Stimulated activated CD4-positive, alpha-beta T cell treated with anti-CD3 and anti-CD28 coated beads, TNF-alpha, amount 100 ng/mL, for 48 hours (primary cell): Measurements from ENCODE around the gene GOT1.

Experiments used
- DNase-seq, 3 donors: peaks; one replicate each; pipeline ENCODE4 v3.0.0-alpha.2; 2020; ENCODE audit warnings: low read depth in 3 of 3

The GOT1 gene

GRCh38 chr10:99395750-99396445 lies 34.5 kb downstream of the GOT1 start:
- no peak for DNase-seq

DNA sequence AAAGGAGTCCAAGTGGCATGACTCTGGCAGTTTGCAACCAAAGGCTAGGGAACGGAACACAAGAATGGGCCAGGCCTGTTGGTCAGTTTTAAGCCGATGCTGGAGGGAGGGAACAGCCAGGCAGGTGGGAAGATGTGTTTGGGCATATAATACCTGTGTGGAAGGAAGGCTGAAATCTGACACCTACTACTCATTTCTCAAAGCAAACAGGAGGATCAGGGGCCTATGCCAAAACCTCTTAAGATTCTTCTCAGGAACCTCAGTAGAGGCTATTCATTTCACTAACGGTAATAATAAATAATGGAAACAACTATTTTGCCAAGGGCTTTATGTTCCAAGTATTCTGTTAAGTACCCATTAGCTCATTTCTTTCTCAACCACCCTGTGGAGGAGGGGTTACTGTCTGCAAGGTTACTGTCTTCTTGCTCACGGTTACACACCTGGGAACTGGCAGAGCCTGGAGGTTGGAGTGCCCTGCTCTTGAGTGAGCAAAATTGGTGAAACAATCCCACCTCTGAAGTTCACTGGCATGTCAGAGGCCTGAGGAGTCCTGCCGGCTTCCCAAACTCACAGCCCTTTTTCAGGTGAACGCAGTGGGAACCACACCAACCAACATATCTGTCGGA lies 35.5 kb downstream of the GOT1 start:
- no peak for DNase-seq

- no peak for DNase-seq
Measured at GRCh38 chr10:99394256-99394655, 36.2 kb downstream of the GOT1 start.

DNA sequence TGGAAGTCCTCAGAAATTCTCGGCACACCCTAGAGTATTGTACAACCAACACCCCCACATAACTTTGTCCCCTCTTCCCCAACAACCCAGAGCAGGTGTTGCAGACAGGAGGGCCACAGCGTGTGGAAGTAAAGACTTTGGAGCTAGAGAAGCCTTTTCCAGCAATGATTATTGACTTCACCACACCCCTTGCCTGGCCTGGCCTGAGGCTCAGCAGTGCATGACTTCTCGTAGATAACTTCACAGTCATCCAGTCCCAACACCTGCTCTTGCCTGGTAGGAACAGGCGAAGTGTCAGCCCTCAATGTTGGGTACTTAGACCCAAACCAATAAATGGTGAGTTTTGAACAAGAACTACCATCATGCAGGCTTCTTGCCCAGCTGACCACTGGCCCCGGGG lies 36.7 kb downstream of the GOT1 start:
- no peak for DNase-seq

- DNase-seq, result no peak
Measured at GRCh38 chr10:99393036-99393435, 37.4 kb downstream of the GOT1 start.

DNA sequence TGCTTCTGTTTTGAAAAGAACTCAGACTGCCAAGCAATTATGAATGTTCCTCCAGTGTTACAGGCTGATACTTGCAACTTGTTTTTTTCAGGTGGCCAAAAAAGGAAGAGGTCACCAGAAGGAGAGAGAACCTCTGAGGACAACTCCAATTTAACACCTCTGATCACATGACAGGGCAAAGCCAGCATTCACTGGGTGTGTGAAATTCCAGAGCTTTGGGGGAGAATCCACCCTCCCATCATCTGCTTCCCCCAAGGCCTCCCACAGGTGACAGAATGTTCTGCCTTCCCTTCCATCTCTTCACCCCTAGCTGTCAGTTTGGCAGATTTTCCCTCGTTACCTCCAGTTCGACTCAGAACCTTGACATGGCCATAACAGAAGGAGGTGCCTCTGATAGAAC lies 39.1 kb downstream of the GOT1 start:
- no peak for DNase-seq

DNA sequence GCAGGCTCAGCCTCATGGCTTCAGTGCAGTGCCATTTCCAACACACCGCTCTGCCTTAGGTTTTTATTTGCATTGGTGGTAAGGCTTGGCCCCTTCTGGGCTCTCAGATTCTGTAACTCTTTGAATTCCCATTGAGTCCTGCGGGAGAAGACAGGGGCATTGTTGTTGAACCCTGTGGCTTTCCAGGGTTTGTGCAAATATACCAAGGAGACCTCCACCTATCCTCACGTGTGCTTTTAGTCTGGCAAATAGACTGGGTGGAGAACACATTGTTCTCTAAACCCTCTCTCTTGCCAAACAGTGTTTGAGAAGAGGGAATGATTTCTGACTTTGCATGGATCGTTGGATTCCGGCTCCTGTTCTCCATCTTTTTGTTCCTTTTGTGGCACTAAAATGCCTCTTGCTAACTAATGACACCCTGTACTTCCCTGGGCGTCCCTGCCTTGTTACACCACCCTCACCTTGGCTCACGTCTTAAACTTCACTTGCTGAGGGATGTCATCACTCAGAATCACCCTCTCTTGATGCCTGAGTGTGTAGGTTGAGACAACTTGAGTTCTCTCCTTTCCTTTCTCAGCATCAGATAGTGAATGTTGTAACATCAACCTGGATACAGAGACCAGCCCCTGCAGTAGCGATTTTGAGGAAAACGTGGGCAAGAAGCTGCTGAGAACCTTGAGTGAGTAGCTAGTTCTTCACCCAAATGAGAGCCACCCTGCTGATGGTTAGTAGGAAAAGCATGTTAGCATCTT lies 40.5 kb downstream of the GOT1 start:
- no peak for DNase-seq

- no peak for DNase-seq
Measured at GRCh38 chr10:99387541-99387940, 42.9 kb downstream of the GOT1 start.

- DNase-seq, result no peak
Measured at GRCh38 chr10:99387071-99387470, 43.4 kb downstream of the GOT1 start.

GRCh38 chr10:99382176-99382575 lies 48.2 kb downstream of the GOT1 start:
- DNase-seq, result no peak

DNA sequence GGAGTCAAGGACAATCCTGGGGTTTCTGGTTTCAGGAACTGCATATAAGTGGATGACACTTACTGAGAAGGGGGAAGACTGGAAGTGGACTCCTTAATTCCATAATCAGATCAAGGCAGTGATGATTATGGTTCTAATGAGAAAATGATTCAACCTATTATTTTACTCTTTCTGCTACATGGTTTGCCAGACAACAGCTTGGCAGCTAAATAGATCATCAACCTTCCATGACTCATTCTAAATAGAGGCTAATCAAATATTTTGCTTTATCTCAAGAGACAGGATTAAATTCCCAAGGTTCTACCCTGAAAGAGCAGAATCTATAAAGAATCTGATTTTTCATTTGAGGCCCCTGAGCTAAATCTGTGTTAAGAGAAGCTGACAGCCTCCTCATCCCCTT lies 55.0 kb downstream of the GOT1 start:
- DNase-seq, result no peak

DNA sequence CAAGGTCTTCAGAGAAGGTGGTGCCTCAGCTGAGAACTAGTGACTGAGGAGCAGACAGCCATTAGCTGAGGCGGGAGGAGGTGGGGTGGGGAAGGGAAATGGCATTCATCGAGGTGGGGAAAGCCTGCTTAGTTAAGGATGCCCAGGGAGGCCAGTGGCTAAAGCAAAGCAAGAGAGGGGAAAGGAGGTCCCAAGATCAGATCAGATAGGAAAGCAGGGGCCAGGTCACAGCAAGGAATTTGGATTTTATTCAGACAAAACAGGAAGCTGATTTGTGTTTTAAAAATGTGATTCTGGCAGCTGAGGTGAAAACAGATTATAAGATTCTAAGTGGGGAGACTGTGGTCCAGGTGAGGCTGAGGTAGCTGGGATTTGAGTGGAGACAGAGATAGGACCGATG lies 55.5 kb downstream of the GOT1 start:
- DNase-seq, result no peak

GRCh38 chr10:99374526-99374925 lies 55.9 kb downstream of the GOT1 start:
- no peak for DNase-seq

- no peak for DNase-seq
Measured at GRCh38 chr10:99372546-99373271, 57.7 kb downstream of the GOT1 start.

- no peak for DNase-seq
Measured at GRCh38 chr10:99370993-99371392, 59.4 kb downstream of the GOT1 start.

GRCh38 chr10:99369551-99369950 lies 60.9 kb downstream of the GOT1 start:
- DNase-seq, result no peak

DNA sequence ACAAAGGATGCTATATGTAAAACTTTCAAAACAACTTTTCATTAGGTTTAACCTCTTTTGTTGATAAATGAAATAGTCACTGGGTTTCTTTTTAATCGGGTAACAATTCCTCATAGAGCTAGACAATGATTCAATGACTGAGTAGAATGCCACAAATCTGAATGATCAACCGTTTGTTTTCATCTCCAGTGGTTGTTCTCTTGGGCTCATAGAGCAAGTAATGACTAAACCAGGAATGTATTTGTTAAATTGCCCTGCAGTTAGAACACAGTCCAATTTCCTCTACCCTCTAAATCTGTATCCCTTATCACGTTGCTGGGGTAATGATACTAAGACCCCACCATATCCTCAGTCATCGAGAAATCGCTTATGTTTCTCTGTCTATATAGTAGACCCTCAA lies 61.3 kb downstream of the GOT1 start:
- no peak for DNase-seq

DNA sequence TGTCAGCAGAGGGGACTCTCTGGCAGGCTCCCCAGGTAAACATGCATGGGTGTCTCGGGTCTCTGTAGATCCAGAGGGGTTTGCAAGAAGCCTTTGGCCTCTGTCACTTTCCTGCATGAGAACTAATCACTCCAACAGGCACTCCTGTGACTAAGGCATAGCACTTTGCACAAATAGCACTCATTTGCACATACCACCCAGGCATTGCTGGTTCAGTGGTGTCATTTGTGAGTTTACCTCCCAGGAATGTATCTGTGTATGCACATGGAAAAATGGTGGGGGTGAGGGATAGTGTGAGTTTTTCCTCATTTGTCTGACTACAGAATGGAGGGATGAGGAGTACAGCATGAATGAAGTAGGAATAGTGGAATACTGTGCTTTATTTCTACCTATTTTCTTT lies 61.8 kb downstream of the GOT1 start:
- no peak for DNase-seq

DNA sequence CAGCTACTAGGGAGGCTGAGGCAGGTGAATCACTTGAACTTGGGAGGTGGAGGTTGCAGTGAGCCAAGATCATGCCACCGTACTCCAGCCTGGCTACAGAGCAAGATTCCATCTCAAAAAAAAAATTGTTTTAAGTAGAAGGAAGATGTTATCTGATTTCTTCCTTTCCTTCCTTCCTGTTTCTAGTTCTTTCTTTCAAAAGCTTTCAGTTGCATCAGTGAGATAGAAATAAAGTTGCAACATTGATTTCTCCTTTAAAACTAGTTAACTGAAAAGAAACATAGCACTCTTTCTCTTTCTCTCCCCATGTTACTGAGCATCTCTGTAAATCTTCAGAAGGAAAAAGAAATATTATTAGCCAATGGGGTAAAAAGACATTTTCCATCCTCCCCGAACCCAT lies 63.8 kb downstream of the GOT1 start:
- no peak for DNase-seq

- DNase-seq, result no peak
Measured at GRCh38 chr10:99365736-99366135, 64.7 kb downstream of the GOT1 start.

DNA sequence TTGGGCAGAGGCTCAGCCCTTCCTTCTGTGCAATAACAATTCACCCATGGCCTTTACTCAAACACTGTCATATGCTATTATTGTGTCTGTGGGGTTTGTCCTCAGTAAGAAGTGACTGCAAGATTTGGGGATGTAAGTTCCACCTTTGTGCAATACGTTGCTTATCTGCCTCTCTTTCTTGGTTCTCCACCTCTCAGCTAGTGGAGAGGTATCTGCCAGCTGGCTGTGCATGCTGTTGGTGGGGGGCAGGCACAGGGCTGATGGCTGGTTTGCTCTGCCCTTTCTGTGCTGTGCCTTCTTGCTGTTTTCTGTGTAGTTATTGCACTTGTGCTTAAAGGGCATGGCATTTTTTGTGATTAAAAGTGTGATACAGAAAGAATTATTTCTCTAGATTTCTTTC lies 65.1 kb downstream of the GOT1 start:
- DNase-seq, result no peak

- DNase-seq, result no peak
Measured at GRCh38 chr10:99364125-99364524, 66.3 kb downstream of the GOT1 start.
